Left forelimb (tissue), 1 donor: Measurements from ENCODE around the gene TYROBP.
"Not testable (repeated sequence)": the region's sequence is repeated elsewhere in the genome, so short reads cannot be mapped to it uniquely, and the experiment has no call there.

ENCODE experiments used
- DNase-seq: peaks from one replicate; pipeline ENCODE4 v3.0.0-alpha.2; 2018; ENCODE audit warnings: low spot score

The TYROBP gene

DNA sequence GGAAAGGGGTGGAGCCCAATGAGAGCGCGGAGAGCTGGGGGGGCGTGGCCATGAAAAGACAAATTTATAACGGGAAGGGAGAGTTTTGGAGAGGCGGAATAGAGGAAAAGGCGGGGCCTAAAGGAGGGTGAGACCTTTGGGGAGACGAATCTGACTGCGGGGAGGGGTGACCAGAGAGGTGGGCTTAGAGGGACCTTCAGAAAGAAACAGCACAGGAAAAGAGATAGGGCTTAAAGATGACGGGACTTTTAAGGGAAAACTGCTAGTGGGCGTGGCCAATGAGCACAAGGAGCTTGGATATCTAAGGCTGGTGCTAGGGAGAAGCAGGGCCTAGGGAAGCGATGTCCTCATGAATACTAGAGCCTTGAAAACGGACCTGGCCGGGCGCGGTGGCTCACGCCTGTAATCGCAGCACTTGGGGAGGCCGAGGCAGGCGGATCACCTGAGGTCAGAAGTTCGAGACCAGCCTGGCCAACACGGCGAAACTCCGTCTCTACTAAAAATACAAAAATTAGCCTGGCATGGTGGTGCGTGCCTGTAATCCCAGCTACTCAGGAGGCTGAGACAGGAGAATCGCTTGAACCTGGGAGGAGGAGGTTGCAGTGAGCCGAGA, 37.9 kb downstream of the TYROBP start:
- not testable (repeated sequence) for DNase-seq

DNA sequence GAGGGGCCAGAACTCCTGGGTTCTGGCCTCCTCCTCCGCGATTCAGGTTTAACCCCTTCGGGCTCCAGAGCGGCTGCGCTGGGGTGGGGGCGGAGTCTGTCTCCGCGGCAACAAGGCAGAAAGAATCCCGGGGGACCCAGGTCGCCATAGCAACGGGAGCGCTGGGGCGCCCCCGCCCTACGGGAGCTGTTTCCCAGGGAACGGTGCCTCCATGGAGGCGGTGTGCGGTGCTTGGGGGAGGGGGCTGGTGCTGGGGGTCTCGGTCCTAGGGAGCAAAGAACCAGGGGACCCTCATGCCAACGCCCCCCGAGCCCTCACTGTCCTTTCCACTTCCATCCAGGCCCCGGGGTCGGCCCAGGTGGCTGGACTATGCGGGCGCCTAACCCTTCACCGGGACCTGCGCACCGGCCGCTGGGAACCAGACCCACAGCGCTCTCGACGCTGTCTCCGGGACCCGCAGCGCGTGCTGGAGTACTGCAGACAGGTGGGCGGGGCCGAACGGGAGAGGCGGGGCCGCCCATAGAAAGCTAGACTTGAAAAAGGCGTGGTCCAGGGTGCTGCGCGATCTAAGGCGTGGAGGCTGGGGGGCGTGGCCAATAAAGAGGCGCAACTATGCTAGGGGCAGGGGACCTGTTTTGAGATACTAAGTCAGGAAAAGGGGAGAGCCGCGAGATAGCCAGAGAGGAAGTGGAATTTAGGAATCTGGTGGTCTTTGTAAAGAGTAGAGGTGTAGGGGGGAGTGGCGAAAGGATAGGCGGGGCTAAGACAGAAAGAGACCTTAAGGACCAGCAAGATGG, 38.6 kb downstream of the TYROBP start:
- no peak for DNase-seq

DNA sequence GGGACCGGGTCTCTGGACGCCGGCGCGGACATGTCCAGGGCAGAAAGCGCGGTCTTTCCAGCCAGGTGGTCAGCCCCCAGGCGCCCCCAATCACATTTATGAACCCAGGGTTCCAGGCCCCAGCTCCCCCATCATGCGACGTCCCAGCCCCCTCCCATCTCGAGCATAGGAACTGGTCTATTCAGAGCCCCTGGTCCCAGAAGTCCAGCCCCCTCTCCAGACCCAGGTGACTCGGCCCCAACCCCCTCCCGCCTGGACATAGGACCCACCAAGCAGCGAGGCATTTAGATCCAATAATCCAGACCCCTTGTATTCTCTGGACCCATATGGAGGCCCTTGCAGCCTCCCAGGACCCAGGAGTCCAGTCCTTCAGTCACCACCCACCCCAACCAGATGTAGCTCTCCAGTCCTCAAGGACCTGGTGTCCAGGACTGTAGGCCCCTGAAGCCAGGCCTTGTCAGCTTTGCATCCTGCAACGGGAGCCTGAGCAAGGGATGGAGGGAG, 39.2 kb downstream of the TYROBP start:
- DNase-seq, result no peak

DNA sequence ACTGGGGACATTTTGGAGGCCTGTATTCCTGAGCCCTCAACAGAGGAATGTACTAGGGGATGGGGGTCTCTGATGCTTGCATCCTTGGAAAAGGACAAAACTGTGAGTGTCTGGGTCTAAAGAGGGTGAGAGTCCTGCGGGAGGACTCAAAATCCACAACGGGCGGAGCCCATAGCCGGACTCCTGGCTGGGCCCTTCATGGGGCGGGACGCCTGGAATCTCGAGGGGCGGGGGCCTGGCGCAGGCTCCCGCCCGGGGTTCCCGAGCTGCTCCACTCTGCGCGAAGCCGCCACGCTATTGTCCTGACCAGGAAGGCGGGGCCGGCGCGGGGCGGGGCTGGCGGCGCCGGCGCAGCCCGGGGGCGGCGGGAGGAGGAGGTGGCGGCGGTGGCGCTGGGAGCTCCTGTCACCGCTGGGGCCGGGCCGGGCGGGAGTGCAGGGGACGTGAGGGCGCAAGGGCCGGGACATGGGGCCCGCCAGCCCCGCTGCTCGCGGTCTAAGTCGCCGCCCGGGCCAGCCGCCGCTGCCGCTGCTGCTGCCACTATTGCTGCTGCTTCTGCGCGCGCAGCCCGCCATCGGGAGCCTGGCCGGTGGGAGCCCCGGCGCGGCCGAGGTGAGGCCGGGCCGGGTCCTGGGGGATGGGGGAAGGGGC, 39.8 kb downstream of the TYROBP start, which contains the start of gene APLP1:
TSS of gene APLP1 (plus strand) at position 403 of the 651 bp plus-strand sequence. CDS start at position 466, 63 bp downstream.
- peak; percentile 79 for DNase-seq

DNA sequence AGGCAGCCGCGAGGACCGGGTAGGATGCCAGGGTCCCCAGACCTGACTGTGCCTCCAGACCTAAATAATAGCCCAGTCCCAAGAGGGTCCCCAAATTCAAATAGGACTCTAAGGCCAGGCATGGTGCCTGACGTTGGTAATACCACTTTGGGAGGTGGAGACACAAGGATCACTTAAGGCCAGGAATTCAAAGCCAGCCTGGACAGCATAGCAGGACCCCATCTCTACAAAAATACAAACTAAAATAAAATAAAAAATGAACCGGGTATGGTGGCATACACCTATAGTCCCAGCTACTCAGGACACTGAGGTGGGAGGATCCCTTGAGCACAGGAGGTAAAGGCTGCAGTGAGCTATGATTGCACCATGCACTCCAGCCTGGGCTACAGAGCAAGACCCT, 45.1 kb downstream of the TYROBP start:
- no peak for DNase-seq

DNA sequence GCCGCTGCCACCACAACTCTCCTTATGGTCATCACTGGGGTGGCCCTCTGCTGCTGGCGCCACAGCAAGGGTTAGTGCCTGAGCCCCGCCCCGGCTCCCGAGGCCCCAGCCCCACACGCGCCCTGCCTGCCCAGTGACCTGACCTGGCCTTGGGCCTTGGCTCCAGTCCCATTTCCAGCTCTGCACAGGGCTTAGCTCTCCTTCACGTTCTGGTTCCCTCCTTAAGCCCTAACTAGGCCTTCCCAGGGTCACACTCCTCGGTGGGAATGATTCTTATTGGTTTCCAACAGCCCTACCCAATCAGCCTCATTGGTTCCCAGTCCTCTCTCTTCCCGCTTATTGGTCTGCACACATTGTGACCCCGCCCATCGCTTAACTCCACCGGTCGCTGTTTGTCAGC, 45.6 kb downstream of the TYROBP start:
- DNase-seq, result no peak

DNA sequence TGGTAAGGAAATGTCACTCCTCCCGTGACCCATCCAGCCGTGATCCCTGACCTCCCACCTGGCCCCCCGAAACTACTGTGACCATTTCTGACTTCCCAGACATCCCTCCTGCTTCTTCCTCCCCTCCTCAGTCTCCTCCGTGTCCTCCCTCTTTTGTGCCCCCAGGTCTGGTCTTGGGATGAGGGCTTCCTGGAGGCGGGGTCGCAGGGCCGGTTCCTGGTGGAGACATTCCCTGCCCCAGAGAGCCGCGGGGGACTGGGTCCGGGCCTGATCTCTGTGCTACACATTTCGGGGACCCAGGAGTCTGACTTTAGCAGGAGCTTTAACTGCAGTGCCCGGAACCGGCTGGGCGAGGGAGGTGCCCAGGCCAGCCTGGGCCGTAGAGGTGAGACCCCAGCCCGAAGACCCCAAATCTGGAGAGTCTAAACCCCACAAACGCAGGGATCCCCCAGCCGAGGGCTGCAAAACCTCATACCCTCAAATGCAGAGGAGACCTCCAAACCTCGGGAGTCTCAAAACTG, 46.4 kb downstream of the TYROBP start:
- no peak for DNase-seq

DNA sequence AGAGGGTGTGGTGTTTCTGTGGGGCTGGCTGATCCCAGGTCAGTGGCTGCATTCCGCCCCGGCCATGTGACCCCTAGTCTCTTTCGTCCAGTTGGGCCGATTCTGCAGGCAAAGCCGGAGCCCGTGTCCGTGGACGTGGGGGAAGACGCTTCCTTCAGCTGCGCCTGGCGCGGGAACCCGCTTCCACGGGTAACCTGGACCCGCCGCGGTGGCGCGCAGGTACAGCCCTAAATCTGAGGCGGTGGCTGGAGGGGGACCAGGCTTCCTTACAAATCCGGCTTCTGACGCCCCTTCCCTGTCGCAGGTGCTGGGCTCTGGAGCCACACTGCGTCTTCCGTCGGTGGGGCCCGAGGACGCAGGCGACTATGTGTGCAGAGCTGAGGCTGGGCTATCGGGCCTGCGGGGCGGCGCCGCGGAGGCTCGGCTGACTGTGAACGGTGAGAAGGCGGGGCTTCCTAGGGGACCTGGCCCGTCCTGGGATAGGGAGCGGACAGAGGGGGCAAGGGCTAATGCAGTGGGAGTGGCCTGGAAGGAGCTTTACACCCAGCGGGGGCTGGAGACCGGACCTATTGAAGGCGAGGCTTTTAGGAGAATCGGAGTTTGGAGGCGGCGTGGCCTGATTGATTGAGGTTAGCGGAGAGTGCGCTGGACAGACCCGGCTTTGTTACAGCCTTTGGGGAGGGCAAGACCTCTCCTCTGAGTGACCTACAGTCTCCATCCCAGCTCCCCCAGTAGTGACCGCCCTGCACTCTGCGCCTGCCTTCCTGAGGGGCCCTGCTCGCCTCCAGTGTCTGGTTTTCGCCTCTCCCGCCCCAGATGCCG, 47.1 kb downstream of the TYROBP start:
- no peak for DNase-seq

DNA sequence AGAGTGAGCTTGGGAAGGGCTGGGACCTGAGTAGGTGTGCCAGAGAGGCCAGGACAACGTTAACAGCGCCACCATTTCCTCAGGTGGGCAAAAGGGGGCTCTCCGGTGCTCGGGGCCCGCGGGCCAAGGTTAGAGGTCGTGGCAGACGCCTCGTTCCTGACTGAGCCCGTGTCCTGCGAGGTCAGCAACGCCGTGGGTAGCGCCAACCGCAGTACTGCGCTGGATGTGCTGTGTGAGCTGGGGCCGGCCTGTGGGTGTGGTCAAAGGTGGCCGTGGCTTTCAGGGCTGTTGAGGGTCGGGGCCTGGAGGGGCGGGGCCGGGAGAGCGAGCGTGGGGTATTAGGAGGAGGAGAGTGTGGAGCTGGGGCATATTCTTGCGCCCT, 47.7 kb downstream of the TYROBP start:
- DNase-seq, result no peak

DNA sequence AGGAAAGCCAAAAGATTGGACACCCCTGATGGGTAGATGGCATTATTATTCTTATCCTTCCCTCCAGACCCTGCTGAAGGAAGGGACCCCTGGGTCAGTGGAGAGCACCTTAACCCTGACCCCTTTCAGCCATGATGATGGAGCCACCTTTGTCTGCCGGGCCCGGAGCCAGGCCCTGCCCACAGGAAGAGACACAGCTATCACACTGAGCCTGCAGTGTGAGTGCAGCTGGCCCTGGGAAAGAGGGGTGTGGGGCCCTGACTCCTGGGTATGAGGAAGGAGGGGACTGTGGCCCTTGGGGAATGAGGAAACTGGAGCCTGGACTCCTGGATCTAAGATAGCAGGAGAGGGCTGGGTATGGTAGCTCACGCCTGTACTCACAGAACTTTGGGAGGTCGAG, 48.7 kb downstream of the TYROBP start:
- no peak for DNase-seq

DNA sequence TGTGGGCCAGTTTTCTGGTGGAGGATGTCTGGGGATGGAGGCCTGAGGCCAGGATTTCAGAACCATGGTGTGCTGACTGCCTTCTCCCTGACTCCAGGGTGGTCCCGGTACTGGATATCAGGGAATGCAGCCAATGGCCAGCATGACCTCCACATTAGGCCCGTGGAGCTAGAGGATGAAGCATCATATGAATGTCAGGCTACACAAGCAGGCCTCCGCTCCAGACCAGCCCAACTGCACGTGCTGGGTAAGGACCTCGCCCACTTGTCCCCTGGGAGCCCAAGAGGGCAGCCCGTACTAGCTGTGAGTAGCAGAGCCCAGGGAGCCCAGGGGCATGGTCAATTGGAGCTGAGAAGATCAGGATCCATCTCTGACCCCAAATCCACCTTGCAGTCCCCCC, 49.8 kb downstream of the TYROBP start:
- DNase-seq, result no peak

DNA sequence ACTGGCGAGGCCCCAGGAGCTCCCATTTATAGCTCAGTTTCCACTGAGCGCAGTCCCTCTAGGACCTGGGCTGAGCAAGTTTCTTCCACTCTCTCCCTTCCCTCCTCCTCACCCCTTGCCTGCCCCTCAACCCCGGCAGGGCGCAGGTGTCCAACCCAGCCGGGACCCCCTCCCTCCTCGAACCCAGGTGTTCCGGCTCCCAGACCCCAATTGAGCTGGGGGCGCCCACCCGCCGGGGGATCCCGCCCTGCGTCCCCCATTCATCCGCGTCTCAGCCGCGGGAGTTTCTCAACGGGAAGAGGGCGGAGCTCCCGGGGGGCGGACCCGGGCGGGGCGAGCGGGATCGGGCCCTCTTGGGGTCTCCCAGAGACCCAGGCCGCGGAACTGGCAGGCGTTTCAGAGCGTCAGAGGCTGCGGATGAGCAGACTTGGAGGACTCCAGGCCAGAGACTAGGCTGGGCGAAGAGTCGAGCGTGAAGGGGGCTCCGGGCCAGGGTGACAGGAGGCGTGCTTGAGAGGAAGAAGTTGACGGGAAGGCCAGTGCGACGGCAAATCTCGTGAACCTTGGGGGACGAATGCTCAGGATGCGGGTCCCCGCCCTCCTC, 51.4 kb downstream of the TYROBP start, which contains the start of gene KIRREL2:
TSS of gene KIRREL2 (plus strand) at position 366 of the 604 bp plus-strand sequence. CDS start at position 575, 209 bp downstream.
- no peak for DNase-seq
